ENCODE measurements around the gene PSORS1C2. TPM values are rescaled to one million over a fixed set of nuclear protein-coding genes. Genes with fewer than 3 reads are reported as not detected.

The PSORS1C2 gene
- total RNA-seq, 1 experiment from 2014 or later: 0.55 TPM

GRCh38 chr6:31111712-31112111, 27.2 kb downstream of the PSORS1C2 start:
- peaks cover 32% of the 10 kb centered on the region for H3K27me3 Mint-ChIP-seq (ENCODE audit: low read depth)
- H3K36me3 Mint-ChIP-seq: no peaks in the 10 kb centered on the region
- TF ChIP-seq HMGA2 (CRISPR knock-in tag; IDR thresholded peaks at IDR 0.05) (no peak), ZNF121 (CRISPR knock-in tag; IDR thresholded peaks at IDR 0.05) (no peak), RELA (CRISPR knock-in tag; IDR thresholded peaks at IDR 0.05; ENCODE audit: borderline replicate concordance) (no peak), EMX1 (CRISPR knock-in tag; IDR thresholded peaks at IDR 0.05) (no peak), IRF2 (CRISPR knock-in tag; IDR thresholded peaks at IDR 0.05; ENCODE audit: borderline replicate concordance, low read depth) (no peak)
- TF ChIP-seq, protein P1, sequence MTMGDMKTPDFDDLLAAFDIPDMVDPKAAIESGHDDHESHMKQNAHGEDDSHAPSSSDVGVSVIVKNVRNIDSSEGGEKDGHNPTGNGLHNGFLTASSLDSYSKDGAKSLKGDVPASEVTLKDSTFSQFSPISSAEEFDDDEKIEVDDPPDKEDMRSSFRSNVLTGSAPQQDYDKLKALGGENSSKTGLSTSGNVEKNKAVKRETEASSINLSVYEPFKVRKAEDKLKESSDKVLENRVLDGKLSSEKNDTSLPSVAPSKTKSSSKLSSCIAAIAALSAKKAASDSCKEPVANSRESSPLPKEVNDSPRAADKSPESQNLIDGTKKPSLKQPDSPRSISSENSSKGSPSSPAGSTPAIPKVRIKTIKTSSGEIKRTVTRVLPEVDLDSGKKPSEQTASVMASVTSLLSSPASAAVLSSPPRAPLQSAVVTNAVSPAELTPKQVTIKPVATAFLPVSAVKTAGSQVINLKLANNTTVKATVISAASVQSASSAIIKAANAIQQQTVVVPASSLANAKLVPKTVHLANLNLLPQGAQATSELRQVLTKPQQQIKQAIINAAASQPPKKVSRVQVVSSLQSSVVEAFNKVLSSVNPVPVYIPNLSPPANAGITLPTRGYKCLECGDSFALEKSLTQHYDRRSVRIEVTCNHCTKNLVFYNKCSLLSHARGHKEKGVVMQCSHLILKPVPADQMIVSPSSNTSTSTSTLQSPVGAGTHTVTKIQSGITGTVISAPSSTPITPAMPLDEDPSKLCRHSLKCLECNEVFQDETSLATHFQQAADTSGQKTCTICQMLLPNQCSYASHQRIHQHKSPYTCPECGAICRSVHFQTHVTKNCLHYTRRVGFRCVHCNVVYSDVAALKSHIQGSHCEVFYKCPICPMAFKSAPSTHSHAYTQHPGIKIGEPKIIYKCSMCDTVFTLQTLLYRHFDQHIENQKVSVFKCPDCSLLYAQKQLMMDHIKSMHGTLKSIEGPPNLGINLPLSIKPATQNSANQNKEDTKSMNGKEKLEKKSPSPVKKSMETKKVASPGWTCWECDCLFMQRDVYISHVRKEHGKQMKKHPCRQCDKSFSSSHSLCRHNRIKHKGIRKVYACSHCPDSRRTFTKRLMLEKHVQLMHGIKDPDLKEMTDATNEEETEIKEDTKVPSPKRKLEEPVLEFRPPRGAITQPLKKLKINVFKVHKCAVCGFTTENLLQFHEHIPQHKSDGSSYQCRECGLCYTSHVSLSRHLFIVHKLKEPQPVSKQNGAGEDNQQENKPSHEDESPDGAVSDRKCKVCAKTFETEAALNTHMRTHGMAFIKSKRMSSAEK (CRISPR knock-in tag; IDR thresholded peaks at IDR 0.05; ENCODE audit: borderline replicate concordance): no peak
- no peak overlapping the region for H3K27ac Mint-ChIP-seq
- no peak overlapping the region for H3K4me3 Mint-ChIP-seq
- H3K4me1 Mint-ChIP-seq: peaks cover 39% of the 10 kb centered on the region
- no peak for DNase-seq (ENCODE audit: low spot score)
- CTCF ChIA-PET: interaction anchor here (1.2 to 11.0 kb wide), 9 partner anchors 9 to 570 kb away, joined by 3 to 90 read pairs (median 7); partner anchors contain the start of gene TCF19
- no peaks in the 10 kb centered on the region for H3K9me3 Mint-ChIP-seq
- no peak for ATAC-seq
- POLR2A ChIA-PET: no interaction called here

GRCh38 chr6:31110825-31111582, 27.9 kb downstream of the PSORS1C2 start:
- H3K4me3 Mint-ChIP-seq: no peak overlapping the region
- H3K36me3 Mint-ChIP-seq: no peaks in the 10 kb centered on the region
- ChIA-PET CTCF (interaction anchor here (0.6 to 11.0 kb wide), 15 partner anchors 8 to 570 kb away, joined by 3 to 90 read pairs (median 4); partner anchors contain the start of gene TCF19), POLR2A (no interaction called here)
- H3K27ac Mint-ChIP-seq: 0 out of 2 replicates have a peak overlapping the region, but pooled peaks have one; percentile 41
- H3K27me3 Mint-ChIP-seq (ENCODE audit: low read depth): peaks cover 31% of the 10 kb centered on the region
- H3K9me3 Mint-ChIP-seq: no peaks in the 10 kb centered on the region
- peak; percentile 71 for ATAC-seq
- peaks cover 39% of the 10 kb centered on the region for H3K4me1 Mint-ChIP-seq
- TF ChIP-seq NFE2L1 (CRISPR knock-in tag; IDR thresholded peaks at IDR 0.05) (no peak), NR2C2 (CRISPR knock-in tag; IDR thresholded peaks at IDR 0.05) (no peak)
- DNase-seq (ENCODE audit: low spot score): no peak

GRCh38 chr6:31107052-31107451, 31.8 kb downstream of the PSORS1C2 start:
- TF ChIP-seq ATF3 (CRISPR knock-in tag; conservative IDR thresholded peaks at IDR 0.05): no peak
- TF ChIP-seq PRRX2 (CRISPR knock-in tag; IDR thresholded peaks at IDR 0.05): no peak
- TF ChIP-seq, protein P2, sequence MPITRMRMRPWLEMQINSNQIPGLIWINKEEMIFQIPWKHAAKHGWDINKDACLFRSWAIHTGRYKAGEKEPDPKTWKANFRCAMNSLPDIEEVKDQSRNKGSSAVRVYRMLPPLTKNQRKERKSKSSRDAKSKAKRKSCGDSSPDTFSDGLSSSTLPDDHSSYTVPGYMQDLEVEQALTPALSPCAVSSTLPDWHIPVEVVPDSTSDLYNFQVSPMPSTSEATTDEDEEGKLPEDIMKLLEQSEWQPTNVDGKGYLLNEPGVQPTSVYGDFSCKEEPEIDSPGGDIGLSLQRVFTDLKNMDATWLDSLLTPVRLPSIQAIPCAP (CRISPR knock-in tag; IDR thresholded peaks at IDR 0.05): no peak
- TF ChIP-seq, protein P3, sequence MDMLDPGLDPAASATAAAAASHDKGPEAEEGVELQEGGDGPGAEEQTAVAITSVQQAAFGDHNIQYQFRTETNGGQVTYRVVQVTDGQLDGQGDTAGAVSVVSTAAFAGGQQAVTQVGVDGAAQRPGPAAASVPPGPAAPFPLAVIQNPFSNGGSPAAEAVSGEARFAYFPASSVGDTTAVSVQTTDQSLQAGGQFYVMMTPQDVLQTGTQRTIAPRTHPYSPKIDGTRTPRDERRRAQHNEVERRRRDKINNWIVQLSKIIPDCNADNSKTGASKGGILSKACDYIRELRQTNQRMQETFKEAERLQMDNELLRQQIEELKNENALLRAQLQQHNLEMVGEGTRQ (CRISPR knock-in tag; IDR thresholded peaks at IDR 0.05): no peak
- TF ChIP-seq, protein P4, sequence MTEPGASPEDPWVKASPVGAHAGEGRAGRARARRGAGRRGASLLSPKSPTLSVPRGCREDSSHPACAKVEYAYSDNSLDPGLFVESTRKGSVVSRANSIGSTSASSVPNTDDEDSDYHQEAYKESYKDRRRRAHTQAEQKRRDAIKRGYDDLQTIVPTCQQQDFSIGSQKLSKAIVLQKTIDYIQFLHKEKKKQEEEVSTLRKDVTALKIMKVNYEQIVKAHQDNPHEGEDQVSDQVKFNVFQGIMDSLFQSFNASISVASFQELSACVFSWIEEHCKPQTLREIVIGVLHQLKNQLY (CRISPR knock-in tag; IDR thresholded peaks at IDR 0.05): no peak
- no peak for TF ChIP-seq USF1 (CRISPR knock-in tag; IDR thresholded peaks at IDR 0.05)
- TF ChIP-seq NR2C2 (CRISPR knock-in tag; IDR thresholded peaks at IDR 0.05): no peak
- TF ChIP-seq, protein P5, sequence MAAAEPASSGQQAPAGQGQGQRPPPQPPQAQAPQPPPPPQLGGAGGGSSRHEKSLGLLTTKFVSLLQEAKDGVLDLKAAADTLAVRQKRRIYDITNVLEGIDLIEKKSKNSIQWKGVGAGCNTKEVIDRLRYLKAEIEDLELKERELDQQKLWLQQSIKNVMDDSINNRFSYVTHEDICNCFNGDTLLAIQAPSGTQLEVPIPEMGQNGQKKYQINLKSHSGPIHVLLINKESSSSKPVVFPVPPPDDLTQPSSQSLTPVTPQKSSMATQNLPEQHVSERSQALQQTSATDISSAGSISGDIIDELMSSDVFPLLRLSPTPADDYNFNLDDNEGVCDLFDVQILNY (CRISPR knock-in tag; IDR thresholded peaks at IDR 0.05): no peak
- TF ChIP-seq GRHL2 (CRISPR knock-in tag; IDR thresholded peaks at IDR 0.05; ENCODE audit: insufficient replicate concordance, severe bottlenecking): no peak
- TF ChIP-seq, protein P6, sequence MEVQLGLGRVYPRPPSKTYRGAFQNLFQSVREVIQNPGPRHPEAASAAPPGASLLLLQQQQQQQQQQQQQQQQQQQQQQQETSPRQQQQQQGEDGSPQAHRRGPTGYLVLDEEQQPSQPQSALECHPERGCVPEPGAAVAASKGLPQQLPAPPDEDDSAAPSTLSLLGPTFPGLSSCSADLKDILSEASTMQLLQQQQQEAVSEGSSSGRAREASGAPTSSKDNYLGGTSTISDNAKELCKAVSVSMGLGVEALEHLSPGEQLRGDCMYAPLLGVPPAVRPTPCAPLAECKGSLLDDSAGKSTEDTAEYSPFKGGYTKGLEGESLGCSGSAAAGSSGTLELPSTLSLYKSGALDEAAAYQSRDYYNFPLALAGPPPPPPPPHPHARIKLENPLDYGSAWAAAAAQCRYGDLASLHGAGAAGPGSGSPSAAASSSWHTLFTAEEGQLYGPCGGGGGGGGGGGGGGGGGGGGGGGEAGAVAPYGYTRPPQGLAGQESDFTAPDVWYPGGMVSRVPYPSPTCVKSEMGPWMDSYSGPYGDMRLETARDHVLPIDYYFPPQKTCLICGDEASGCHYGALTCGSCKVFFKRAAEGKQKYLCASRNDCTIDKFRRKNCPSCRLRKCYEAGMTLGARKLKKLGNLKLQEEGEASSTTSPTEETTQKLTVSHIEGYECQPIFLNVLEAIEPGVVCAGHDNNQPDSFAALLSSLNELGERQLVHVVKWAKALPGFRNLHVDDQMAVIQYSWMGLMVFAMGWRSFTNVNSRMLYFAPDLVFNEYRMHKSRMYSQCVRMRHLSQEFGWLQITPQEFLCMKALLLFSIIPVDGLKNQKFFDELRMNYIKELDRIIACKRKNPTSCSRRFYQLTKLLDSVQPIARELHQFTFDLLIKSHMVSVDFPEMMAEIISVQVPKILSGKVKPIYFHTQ (CRISPR knock-in tag; IDR thresholded peaks at IDR 0.05): no peak
- no peak for TF ChIP-seq NFE2L1 (CRISPR knock-in tag; IDR thresholded peaks at IDR 0.05)
- no peak for TF ChIP-seq NFYB (CRISPR knock-in tag; conservative IDR thresholded peaks at IDR 0.05; ENCODE audit: low read depth)
- H3K4me1 Mint-ChIP-seq: peaks cover 19% of the 10 kb centered on the region
- H3K36me3 Mint-ChIP-seq: no peaks in the 10 kb centered on the region
- ATAC-seq (no peak), DNase-seq (ENCODE audit: low spot score) (no peak)
- peaks cover 19% of the 10 kb centered on the region for H3K27me3 Mint-ChIP-seq (ENCODE audit: low read depth)
- H3K4me3 Mint-ChIP-seq: no peak overlapping the region
- no peak overlapping the region for H3K27ac Mint-ChIP-seq
- CTCF ChIA-PET: no interaction called here
- POLR2A ChIA-PET: no interaction called here
- H3K9me3 Mint-ChIP-seq: no peaks in the 10 kb centered on the region

All from WTC11 (cell line).